Chondrocyte (in vitro differentiated cells): Measurements from ENCODE around the gene OR5H15. TPM values are rescaled to one million over a fixed set of nuclear protein-coding genes. Genes with fewer than 3 reads are reported as not detected.
"Not testable (repeated sequence)": the region's sequence is repeated elsewhere in the genome, so short reads cannot be mapped to it uniquely, and the experiment has no call there.

Experiments used
- DNase-seq: peaks from one replicate; pipeline ENCODE4 v3.0.0; 2021; ENCODE audit warnings: mixed read lengths, low spot score
- H3K27ac Mint-ChIP-seq: one replicate; pipeline ENCODE4 v1.8.0; 2021; ENCODE audit warnings: mild to moderate bottlenecking, moderate library complexity, mixed read lengths; ENCODE audit not compliant: unreplicated experiment
- H3K27me3 Mint-ChIP-seq: 2 replicates; pipeline ENCODE4 v1.8.0; 2021; ENCODE audit warnings: low read depth, mixed read lengths
- H3K36me3 Mint-ChIP-seq: 2 replicates; pipeline ENCODE4 v1.8.0; 2021; ENCODE audit warnings: low read depth, mixed read lengths
- H3K4me1 Mint-ChIP-seq: 2 replicates; pipeline ENCODE4 v1.8.0; 2021; ENCODE audit warnings: low read depth, mild to moderate bottlenecking, mixed read lengths
- H3K4me3 Mint-ChIP-seq: one replicate; pipeline ENCODE4 v1.8.0; 2021; ENCODE audit warnings: mild to moderate bottlenecking, moderate library complexity, mixed read lengths; ENCODE audit not compliant: unreplicated experiment
- H3K9me3 Mint-ChIP-seq: 2 replicates; pipeline ENCODE4 v1.8.0; 2021; ENCODE audit warnings: low read depth, mixed read lengths
- CTCF ChIP-seq: fragments of 200-600 bp; sonication (generic); IDR thresholded peaks from 2 replicates; pipeline ENCODE4 v1.5.0; 2021; ENCODE audit warnings: antibody characterized with exemption, mild to moderate bottlenecking, moderate library complexity
- total RNA-seq: library from RNA; stranded (reverse); gene quantifications from 3 replicates; pipeline ENCODE4 v1.2.1, GENCODE V29; 2021

The OR5H15 gene
- total RNA-seq, 1 donor from 2014 or later: not detected

- no peak for TF ChIP-seq CTCF
- Mint-ChIP-seq H3K4me3 (no peak overlapping the region), H3K4me1 (no peaks in the 10 kb centered on the region), H3K9me3 (peaks cover 8% of the 10 kb centered on the region), H3K27me3 (peaks cover 3% of the 10 kb centered on the region), H3K36me3 (no peaks in the 10 kb centered on the region), H3K27ac (no peak overlapping the region)
- DNase-seq: no peak
Observed at GRCh38 chr3:98148751-98149150, 17.7 kb upstream of the OR5H15 start.

- not testable (repeated sequence) for H3K27me3 Mint-ChIP-seq, DNase-seq, H3K4me3 Mint-ChIP-seq, H3K36me3 Mint-ChIP-seq, H3K4me1 Mint-ChIP-seq, H3K27ac Mint-ChIP-seq, H3K9me3 Mint-ChIP-seq
Observed at GRCh38 chr3:98149456-98149855, 17.0 kb upstream of the OR5H15 start.

DNA sequence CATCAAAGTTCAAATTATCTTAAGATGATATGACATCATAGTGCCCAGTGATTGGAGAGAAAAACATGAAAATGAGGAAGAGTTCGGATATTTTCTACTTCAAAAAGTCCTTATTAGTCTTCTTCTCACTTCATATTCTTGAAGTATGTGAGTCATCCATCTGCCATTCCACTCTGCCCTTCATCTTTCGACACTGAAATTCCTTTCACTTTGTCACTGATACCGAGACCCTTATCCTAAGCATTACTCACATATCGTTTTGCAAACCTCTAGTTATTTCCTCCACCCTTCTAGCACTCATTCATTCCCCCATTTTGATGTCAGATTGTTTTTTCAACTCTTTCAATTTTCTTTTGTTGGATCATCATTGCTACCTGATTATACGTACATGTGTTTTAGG lies 15.3 kb upstream of the OR5H15 start:
- H3K27ac Mint-ChIP-seq: no peak overlapping the region
- H3K27me3 Mint-ChIP-seq: peaks cover 3% of the 10 kb centered on the region
- no peak overlapping the region for H3K4me3 Mint-ChIP-seq
- DNase-seq: no peak
- no peak for TF ChIP-seq CTCF
- no peaks in the 10 kb centered on the region for H3K4me1 Mint-ChIP-seq
- H3K36me3 Mint-ChIP-seq: no peaks in the 10 kb centered on the region
- peaks cover 8% of the 10 kb centered on the region for H3K9me3 Mint-ChIP-seq

- Mint-ChIP-seq H3K9me3 (peaks cover 11% of the 10 kb centered on the region), H3K4me1 (no peaks in the 10 kb centered on the region), H3K4me3 (no peak overlapping the region), H3K27me3 (no peaks in the 10 kb centered on the region), H3K36me3 (no peaks in the 10 kb centered on the region), H3K27ac (no peak overlapping the region)
- TF ChIP-seq CTCF: no peak
- DNase-seq: no peak
Observed at GRCh38 chr3:98171071-98171470, 4.6 kb downstream of the OR5H15 start.

- Mint-ChIP-seq H3K4me3 (no peak overlapping the region), H3K27me3 (no peaks in the 10 kb centered on the region), H3K27ac (no peak overlapping the region), H3K4me1 (no peaks in the 10 kb centered on the region), H3K36me3 (no peaks in the 10 kb centered on the region), H3K9me3 (peaks cover 19% of the 10 kb centered on the region)
- no peak for DNase-seq
- TF ChIP-seq CTCF: no peak
Observed at GRCh38 chr3:98172621-98173020, 6.1 kb downstream of the OR5H15 start.

- Mint-ChIP-seq H3K36me3 (no peaks in the 10 kb centered on the region), H3K27me3 (no peaks in the 10 kb centered on the region), H3K4me3 (no peak overlapping the region), H3K27ac (no peak overlapping the region), H3K9me3 (peaks cover 11% of the 10 kb centered on the region), H3K4me1 (no peaks in the 10 kb centered on the region)
- DNase-seq: no peak
- no peak for TF ChIP-seq CTCF
Observed at GRCh38 chr3:98180319-98180890, 13.9 kb downstream of the OR5H15 start.
